ENCODE data around the gene PALD1.
A peak's percentile ranks its signal among the peaks of the same experiment; 100 is the strongest.

Gene PALD1

DNA sequence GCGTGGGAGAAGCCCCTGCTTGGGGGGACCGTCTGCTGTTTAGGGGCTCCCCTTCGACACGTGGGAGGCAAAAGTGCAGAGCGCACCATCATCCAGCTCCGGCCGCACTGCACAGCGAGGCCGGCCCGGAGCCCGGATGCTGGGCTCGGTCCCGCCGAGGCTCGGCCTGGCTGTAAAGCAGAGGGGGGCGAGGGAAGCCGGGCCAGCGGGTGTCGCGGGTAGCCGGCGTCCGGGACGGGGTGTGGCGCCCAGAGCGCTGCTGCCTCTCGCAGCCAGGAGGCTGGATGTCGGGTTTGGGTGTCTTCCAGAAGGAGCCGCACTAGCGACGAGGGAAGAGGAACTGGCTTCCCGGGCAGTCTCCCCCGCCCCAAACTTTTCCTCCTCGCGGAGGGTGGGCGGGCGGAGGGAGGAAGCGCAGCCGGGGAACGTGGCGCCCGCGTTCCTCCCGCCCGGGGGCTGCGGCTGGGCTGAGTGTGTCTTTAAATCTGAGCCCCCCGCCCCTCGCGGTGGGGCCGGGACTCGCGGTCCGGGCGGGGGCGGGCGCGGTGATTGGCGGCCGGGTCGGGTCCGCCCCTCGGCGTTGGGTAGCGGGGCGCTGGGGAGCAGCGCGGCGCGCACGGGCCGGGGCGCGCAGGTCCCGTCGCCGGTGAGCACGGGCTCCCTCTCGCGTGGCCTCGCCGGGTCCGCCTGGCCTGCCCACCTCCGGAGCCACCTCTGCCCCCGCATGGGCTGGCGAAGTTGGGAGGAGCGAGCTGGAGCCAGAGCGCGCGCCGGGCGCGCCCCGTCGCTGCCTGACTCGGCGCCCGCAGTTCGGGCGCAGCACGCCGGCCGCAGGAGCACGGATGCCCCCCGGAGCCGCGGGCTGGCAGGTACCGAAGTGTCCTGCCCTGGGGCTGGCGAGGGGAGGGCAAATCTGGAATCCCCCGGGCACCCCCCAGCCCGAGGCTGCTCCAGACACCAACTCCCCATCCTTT, at the start of gene PALD1:
PALD1 (plus strand) TSS at position 577 of the 974 bp plus-strand sequence. CDS start 47,185 bp downstream, outside the sequence.
- DNase-seq = peak; percentile 87

DNA sequence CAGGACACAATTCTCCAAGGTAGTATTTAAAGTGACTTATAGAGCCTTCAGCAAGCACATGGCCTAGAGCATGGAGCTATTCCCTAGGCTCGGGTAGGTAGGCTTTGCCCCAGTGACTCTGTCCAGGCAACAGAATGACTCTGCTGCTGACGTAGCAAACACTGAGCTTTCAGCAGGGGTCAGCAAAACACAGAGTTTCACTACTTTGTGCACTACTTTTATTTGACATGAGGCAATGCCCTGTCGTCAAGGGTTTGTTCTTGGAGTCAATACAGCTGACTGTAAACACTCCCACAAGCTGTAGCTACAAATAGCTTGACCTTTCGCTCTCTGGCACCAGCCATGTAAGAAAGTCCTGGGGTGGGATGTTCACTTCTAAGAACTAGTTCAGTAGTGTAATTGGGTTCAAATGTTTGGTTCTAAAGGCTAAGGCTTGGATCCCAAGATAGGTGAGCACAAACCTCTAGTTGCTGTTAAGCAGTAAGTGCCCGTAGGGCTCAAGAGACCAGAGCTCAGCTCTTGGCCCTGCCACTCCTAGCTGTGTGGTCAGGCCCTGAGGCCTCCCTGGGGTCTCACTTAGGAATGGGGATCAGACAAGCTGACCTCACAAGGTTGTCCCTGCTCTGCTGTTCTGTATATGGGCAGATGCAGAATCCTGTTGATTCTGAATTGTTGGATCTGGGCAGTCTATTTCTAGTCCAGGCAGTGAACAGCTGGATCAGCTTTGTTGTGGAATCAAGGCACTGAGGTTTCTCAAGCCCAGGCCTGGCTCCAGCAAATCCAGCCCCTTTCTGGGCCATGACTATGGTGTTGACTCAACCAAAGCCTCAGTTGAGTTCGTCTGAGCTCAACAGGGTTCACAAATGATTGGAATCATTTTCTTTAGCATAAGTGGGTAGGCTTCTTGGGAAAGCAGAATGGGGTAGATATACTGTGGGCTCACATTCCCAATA, 47.8 kb upstream of the PALD1 start:
- peak; percentile 24 for DNase-seq

- DNase-seq = peak; percentile 89
Observed at GRCh38 chr10:70432101-70432500, 46.5 kb upstream of the PALD1 start.

- no peak for DNase-seq
Observed at GRCh38 chr10:70432561-70433263, 45.9 kb upstream of the PALD1 start.

GRCh38 chr10:70433581-70434280, 44.8 kb upstream of the PALD1 start:
- no peak for DNase-seq

DNA sequence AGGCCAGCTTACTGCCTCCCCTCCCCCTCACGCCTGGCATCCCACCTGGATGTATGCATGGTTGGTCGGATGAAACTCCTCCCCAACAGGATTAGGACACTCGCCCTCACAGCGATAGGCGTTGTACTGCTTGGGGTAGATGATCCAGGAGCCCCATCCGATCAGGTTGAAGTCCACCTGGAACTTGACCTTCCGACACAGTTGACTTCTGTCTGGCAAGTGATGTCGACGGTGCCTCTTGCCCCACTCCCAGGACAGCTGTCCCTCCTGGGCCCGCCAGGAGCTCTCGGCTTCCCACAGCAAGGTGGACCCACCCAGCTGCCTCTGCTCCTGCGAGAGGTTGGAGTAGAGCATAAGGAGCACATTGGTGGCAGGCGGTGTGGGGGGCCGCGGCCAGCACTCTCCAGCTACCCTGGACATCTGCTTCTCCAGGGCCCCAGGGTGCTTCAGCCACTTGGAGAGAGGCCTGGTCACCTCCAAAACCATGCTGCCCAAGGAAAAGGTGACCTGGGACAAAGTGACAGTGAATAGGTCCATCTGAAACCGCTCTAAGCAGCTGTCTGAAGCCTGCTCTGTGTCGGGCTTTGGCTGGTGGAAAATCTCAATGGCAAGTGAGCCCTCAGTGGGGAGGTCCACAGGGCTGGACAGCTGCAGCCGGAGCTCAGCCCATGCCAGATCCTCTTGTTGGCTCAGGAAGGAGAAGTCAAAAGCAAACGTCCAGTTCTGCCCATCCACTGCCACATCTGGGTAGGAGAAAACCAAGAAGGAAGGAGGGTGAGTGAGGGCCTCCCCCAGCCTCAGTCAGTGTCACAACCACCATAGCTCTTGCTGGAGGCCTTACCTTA, 43.1 kb upstream of the PALD1 start:
- no peak for DNase-seq

DNA sequence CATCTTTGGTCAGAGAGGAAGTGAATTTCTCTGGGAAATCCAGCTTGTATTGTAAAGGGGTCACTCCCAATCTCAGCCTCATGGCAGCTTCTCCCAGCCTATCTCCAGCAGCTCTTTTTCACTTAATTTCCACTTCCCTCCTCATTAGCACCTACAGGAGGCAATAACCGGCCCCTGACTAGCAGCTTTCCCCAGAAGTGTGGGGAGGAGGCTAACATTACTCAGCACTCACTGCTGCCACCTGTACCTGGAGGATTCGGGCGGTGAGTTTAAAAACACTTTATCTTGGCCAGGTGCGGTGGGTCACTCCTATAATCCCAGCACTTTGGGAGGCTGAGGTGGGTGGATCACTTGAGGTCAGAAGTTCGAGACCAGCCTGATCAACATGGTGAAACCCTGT, 40.8 kb upstream of the PALD1 start:
- no peak for DNase-seq

DNA sequence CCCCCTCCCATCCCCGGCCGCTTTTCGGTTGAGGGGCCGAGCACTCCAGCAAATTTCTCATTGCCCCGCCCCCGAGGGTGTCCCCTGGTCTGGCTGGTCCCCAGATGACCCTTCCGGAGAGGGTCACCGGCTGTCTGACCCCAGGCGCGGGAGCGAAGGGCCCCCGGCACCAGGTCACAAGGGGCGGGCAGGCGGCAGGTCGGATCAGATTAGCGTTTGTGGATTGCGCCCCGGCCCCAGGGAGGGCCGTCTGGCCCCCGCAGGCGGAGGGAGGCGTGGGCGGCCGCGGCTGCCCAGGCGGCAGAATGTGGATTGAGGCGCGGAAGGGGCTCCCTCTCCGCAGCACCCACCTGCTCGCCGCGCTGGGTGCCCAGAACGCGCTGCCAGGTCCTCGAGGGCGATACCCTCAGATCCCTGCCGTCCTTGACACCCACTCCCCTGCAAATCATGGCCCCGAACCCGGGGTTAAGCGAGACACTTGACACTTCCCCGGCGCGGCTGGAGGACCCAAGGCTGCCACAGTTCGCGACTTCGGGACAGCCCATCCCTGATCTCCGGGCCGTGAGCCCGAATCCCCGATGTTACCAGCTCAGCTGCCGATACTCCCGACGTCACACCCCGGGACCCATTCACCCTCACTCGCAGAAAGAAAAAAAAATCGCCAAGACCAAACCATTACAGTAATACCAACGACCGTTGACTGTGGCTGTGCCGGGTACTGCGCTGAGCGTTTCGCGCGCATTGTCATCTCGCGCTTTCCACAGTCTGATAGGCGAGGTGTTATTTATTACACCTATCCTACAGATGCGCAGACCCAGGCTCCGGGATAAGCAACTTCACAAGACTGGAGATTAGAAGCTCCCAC, 38.0 kb upstream of the PALD1 start:
- peak; percentile 70 for DNase-seq

GRCh38 chr10:70441161-70441894, 37.2 kb upstream of the PALD1 start, which contains the start of gene NODAL:
Gene NODAL (minus strand): TSS chr10:70441681. CDS start chr10:70441667, 14 bp downstream.
- DNase-seq = no peak

DNA sequence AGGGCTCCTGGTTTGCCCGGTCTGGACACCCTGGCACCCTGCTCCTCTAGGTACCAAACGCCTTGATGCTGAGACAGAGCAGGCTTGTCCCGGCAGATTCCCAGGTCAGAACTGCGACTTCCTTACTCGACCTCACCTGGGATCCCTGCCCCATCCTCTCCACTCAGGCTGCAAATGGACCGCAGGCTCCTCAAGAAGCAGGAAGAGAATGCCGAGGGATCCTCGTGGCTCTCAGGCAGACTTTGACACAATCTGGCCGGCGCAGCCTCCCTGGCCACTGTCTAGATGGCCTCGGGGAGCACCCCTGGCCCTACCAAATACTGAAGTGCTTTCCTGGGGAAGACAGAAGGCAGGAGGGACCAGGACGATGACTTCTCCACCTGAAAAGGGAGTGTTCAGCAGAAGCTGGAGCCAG, 36.7 kb upstream of the PALD1 start:
- DNase-seq = no peak

DNA sequence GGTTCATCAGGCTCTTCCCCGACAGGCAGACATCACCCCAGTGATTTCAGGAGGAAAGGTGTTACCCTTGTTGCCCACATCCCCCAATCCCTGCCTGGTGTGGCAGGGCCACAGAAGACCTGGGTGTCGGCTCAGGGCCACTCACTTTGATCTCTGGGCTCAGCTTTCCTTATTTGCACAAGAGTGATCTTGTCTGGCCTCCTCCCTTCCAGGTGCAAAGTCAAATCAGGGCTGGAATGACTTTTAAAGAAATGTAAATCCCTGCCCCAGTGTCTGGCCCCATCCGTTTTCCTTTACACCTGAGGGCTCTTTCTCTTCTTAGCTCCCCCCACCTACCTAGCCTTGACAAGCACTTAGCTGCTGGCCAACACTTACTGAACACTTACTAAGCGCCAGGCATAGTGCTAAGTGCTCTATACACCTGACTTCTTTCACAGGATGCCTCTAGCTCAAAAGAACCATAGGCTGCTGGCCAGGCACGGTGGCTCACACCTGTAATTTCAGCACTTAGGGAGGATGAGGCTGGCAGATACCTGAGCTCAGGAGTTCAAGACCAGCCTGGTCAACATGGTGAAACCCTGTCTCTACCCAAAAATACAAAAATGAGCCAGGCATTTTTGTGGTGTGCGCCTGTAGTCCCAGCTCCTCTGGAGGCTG, 36.1 kb upstream of the PALD1 start:
- DNase-seq = no peak

DNA sequence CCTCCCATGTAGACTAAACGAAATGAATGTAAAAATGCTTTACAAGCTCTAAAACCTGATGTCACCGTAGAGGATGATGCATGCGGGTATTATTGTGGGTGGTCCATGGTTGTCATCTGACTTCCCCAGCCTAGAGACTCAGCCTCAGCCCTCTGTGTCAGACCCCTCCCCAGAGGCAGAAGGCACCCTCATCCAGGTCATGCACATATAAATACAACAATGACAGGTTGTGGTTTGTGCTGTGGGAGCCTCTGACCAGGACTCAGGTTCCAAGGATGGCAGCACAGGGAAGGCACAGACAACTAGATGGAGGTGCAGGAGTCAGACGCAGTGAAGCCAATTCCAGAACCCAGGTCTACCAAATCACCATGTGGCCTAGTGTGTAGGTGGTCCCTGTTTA, 33.8 kb upstream of the PALD1 start:
- DNase-seq = no peak

GRCh38 chr10:70445718-70446657, 32.6 kb upstream of the PALD1 start:
- peak; percentile 41 for DNase-seq

GRCh38 chr10:70448236-70448635, 30.3 kb upstream of the PALD1 start:
- DNase-seq = no peak

DNA sequence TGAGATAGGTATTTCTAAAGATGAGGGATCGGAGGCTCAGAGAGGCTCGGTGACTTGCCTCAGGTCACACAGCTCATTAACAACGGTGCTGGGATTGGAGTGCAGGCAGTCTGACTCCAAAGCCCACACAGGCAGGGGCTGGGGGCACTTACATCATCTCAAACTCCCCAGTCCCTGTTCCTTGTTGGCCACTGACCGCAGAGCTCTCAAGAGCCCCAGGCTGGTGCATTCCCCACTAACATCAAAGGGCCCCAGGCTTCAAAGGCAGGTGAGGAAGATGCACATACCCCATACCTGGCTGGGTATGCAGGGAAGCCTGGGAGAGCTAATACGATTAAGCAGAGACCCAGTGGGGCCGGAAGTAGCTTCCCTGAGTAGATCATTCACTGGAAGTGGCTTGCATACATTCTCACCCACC, 23.3 kb upstream of the PALD1 start:
- DNase-seq = no peak

DNA sequence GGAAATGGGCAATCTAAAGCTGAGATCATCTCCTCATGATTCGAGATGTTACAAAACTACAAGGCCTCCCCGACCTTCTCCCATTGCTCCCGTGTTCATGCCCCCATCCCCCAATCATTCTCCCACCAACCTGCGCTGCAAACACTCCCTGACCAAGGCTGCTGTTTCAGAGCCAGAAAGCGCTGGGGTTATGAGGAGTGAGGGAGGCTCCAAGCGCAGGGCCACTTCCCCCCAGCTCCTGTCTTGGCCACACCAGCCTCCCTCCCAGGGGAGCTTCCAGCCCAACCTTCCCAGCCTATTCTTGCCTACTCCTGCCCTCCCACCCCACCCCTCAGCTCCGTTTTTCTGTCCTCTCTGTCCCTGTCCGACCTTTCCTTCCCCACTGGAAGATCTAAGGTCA, 22.4 kb upstream of the PALD1 start:
- no peak for DNase-seq

- DNase-seq = no peak
Observed at GRCh38 chr10:70457759-70458305, 20.7 kb upstream of the PALD1 start.

Measured in eye (tissue), 1 donor.